HT1080 (cell line): ENCODE data around the gene RBM12. TPM values are rescaled to one million over a fixed set of nuclear protein-coding genes. Genes with fewer than 3 reads are reported as not detected.
"Not testable (repeated sequence)": the region's sequence is repeated elsewhere in the genome, so short reads cannot be mapped to it uniquely, and the experiment has no call there.

ENCODE experiments used
- DNase-seq: peaks from one replicate; pipeline ENCODE4 v3.0.0-alpha.2; 2015; ENCODE audit warnings: low read depth
- polyA plus RNA-seq, 2 experiments: library from polyadenylated mRNA; depleted of rRNA; stranded (reverse); fragments of >200 nt; gene quantifications; 2 replicates each; pipeline ENCODE4 v1.2.3, GENCODE V29; 2015
- total RNA-seq: library from RNA; depleted of rRNA; stranded (reverse); fragments of >200 nt; shearing (Covaris generic); gene quantifications from 2 replicates; pipeline ENCODE4 v1.2.3, GENCODE V29; 2014; rRNA removed

RBM12 gene, protein sequence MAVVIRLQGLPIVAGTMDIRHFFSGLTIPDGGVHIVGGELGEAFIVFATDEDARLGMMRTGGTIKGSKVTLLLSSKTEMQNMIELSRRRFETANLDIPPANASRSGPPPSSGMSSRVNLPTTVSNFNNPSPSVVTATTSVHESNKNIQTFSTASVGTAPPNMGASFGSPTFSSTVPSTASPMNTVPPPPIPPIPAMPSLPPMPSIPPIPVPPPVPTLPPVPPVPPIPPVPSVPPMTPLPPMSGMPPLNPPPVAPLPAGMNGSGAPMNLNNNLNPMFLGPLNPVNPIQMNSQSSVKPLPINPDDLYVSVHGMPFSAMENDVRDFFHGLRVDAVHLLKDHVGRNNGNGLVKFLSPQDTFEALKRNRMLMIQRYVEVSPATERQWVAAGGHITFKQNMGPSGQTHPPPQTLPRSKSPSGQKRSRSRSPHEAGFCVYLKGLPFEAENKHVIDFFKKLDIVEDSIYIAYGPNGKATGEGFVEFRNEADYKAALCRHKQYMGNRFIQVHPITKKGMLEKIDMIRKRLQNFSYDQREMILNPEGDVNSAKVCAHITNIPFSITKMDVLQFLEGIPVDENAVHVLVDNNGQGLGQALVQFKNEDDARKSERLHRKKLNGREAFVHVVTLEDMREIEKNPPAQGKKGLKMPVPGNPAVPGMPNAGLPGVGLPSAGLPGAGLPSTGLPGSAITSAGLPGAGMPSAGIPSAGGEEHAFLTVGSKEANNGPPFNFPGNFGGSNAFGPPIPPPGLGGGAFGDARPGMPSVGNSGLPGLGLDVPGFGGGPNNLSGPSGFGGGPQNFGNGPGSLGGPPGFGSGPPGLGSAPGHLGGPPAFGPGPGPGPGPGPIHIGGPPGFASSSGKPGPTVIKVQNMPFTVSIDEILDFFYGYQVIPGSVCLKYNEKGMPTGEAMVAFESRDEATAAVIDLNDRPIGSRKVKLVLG
- total RNA-seq, result 54.5 and 68.1 TPM in 2 replicates
- polyA plus RNA-seq (2015; cell fraction: cytosol; rRNA removed), result 37.4 and 43.7 TPM in 2 replicates
- polyA plus RNA-seq (2015; cell fraction: nucleus; rRNA removed), result 116 and 131 TPM in 2 replicates

- DNase-seq, result peak; percentile 89
Measured at GRCh38 chr20:35664466-35665206, at the start of gene RBM12, which contains the start of gene CPNE1. Gene RBM12 (minus strand): TSS chr20:35664900. CDS start chr20:35655322, 9,578 bp downstream. Gene CPNE1 (minus strand): TSS chr20:35664900. CDS start chr20:35632923, 31,977 bp downstream.

DNA sequence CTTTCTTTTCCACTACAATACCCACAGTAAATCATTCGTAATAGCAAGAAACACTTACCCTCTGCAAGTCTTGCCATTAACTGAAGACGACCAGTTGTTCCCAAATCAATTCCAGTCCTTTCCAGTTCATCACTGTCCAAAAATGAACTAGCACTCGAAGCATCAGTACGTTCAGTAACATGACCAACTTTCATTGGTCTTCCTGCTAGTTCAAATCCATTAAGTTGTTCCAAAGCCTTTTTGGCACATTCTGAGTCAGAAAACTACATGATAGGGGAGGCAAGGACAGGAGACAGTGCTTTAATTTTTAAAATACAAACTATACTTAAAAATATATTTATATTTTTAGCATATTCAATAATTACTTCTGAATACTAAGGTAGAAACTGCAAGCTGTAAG, 49.4 kb upstream of the RBM12 start:
- DNase-seq, result no peak

DNA sequence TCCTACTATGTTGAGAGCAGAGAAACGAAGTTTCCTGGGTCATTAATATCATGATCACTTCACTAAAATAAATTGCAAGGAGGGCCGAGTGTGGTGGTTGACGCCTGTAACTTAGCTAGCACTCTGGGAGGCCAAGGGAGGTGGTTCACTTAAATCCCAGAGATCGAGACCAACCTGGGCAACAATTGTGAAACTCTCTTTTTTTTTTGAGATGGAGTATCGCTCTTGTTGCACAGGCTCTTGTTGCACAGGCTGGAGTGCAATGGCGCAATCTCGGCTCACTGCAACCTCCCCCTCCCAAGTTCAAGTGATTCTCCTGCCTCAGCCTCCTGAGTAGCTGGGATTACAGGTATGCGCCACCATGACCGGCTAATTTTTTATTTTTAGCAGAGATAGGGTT, 48.4 kb upstream of the RBM12 start:
- not testable (repeated sequence) for DNase-seq

DNA sequence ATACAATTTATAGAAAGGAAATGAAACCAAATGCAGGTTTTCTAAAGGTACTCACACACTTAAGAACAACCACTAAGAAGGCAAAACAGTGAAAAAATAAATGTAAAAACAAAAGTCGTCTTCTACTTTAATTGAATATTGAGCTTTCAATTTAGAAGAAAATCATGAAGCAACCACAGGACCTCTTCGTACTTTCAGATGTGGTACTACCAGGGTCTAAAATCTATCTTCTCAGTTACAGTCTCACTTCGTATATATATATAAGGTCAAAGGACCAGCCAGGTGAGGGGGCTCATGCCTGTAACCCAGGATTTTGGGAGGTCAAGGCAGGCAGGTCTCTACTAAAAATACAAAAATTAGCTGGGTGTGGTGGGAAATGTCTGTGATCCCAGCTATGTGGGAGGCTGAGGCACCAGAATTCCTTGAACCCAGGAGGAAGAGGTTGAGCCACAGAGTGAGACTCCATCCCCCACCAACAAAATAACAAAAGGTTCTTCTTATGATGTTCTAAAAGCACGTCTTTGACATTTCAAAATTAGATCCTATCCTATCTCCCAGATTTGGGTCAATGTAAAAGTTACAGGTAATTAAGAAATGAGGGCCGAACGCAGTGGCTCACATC, 47.0 kb upstream of the RBM12 start:
- no peak for DNase-seq

DNA sequence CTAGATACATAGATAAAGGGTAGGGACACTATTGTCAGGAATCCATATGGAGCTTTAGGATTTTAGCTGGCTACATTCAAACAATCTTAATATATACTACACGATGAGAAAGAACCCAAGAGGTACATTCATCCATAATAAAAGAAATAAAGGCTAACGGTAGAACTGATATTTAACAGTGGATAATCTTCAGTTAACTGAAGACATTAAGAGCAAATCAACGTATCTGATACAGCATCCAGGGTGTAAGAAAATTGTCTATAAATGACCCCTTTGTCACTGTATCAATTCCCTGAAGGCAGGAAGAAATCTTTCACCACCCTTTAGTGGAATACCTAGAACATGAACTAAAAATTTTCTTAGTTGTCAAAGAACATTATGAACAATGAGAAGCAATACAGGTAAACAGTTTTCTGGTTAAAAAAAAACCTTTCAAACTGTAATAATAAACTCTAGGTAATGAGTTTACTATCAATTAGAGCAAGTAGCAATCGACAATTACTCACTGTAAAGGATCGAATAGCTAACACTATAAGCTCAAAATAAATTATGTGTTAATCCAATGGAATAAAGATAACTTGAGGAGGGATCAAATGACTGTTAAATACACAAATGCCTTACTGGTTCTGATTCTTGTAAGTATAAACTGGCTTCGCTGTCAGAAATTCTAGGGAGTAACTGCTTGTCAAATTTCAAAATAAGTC, 46.3 kb upstream of the RBM12 start:
- DNase-seq, result no peak

DNA sequence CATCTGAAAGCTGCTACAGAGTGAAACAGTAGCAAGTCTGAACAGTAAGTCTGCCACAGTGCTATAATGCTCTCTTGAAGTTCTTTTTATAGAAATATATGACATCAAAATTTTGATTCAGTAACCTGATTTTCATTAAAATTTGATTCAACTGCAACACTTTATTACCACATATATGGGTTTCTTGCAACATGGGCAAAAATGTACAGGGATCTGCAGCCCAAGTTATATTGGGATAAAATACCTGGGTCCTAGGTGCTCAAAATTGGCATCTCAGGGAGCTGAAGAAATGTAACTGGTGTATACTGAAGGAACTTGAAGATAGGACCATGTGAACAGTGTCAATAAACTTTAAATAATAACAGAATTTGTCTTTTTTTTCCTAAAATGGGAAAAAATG, 45.3 kb upstream of the RBM12 start:
- DNase-seq, result no peak

GRCh38 chr20:35709259-35709658, 44.6 kb upstream of the RBM12 start:
- no peak for DNase-seq

DNA sequence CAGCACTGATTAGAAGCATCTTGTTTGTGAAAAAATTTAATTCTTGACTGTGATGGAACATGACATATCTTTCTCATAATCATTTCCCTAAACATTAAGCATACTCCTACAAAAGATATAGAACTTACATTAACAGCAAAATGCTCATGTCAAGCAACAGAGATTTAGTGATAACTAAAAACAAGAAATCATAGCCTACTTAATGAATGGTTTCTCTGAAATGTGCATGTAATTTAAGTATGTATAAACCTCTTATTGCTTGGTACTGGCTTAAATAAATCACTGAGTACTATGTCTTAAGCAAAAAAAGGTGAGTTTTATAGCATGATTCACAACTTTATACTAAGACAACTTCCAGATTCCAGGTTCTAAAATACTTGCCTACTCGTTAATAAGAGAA, 43.8 kb upstream of the RBM12 start:
- DNase-seq, result no peak

GRCh38 chr20:35706591-35707529, 42.2 kb upstream of the RBM12 start:
- DNase-seq, result not testable (repeated sequence)

- not testable (repeated sequence) for DNase-seq
Measured at GRCh38 chr20:35705894-35706293, 41.2 kb upstream of the RBM12 start.

GRCh38 chr20:35704514-35705261, 40.0 kb upstream of the RBM12 start:
- DNase-seq, result no peak

DNA sequence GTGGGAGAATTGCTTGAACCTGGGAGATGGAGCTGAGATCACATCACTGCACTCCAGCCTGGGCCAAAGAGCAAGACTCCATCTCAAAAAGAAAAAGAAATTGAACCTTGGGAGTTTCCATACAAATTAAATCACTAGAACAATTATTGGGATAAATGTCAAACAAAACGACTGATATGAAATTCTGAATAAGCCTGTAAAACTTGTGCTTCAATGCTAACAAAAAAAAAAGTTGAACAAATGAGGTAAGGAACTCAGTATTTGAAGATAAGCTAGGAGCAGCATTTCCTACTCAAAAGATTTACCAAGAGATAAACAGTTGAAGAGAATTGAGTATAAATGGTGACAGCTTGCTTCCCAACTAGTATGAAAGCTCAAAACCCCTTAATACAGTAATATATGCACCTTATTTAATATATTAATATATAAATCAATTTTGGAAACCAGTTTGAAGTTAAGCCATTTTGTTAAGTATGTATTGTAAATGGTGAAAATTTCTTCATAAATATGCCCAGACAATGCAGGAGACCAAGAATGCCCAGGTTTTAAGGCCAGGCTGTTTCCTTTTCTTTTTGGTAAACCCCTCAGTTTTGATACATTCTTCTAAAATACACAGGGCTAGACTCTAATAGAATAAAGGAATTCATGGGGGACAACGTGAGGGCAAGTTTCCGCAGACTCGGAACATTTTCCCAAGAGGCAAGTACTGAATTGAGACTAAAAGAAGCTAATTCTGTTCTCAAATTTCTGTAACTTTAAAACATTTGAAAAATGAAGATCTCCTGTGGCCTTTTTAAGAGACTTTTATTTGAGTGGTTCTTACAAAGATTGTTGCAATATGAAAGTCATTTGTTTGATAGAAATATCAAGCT, 38.4 kb upstream of the RBM12 start:
- DNase-seq, result no peak

DNA sequence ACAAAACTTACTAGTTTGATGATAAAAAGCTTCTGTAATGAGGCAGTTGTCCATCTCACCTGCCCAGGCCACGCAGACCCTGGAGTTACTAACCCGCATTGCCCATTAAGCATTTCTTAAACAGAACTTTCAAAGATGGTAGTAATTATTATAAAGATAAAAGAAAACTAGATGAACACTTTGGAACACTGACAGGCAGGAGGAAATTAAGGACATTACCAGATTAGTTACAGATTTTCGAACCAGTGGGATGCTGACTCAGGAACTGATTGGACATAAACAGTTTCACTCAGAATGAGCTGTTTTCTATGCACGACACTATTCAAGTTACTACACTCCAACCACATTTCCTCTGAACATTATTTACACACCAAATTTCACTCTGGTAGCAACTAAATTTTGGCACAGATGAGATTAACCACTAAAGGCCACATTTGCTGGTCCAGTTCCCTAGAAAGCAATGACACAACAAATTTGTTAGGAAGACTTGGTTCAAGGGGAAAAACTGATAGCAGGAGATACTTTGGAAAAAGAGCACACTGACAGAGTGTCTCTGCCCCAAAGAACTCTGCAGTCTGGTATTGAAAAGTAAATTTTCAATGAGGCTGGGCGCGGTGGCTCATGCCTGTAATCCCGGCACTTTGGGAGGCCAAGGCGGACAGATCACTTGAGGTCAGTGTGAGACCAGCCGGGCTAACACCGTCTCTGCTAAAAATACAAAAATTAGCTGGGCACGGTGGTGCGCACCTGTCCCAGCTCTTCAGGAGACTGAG, 37.5 kb upstream of the RBM12 start:
- no peak for DNase-seq

DNA sequence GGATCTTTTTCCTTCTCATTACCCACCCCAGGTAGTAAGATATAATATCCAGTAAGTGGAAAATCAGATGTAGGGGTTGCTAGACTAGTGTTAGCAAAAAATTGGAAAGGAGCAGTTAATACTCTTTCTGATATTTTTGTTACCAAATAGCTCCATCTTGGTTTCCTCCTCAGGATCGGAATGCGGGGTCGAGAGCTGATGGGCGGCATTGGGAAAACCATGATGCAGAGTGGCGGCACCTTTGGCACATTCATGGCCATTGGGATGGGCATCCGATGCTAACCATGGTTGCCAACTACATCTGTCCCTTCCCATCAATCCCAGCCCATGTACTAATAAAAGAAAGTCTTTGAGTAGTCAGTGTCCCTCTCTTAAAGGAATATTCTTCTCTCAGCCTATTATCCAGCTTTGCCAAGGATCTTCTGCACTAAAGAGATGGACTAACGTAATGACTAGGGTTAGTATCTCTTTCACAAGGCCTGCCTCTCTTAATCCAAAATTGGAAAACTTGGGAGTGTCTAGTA, 36.0 kb upstream of the RBM12 start:
- DNase-seq, result no peak

GRCh38 chr20:35699957-35700624, 35.4 kb upstream of the RBM12 start:
- no peak for DNase-seq
